HL-60 (cell line): ENCODE measurements around the gene CHI3L1.

Source experiments
- CTCF ChIP-seq: IDR thresholded peaks from one replicate; pipeline ENCODE4 v1.5.1; 2011; ENCODE audit warnings: low read length, control low read depth, inconsistent platforms; ENCODE audit not compliant: insufficient read depth
- REST ChIP-seq: IDR thresholded peaks from 2 replicates; pipeline ENCODE4 v1.6.1; 2012; ENCODE audit warnings: low read depth; ENCODE audit not compliant: insufficient replicate concordance

GRCh38 chr1:203146042-203146369, 40.5 kb downstream of the CHI3L1 start:
- no peak for TF ChIP-seq REST
- TF ChIP-seq CTCF, result no peak
